Transverse colon (tissue), 4 donors: ENCODE data around the gene MAL. TPM values are rescaled to one million over a fixed set of nuclear protein-coding genes. Genes with fewer than 3 reads are reported as not detected.

Experiments used
- DNase-seq: peaks from one replicate; pipeline ENCODE4 v3.0.0-alpha.2; 2019
- H3K27ac ChIP-seq, 4 donors: fragments of 200-600 bp; sonication (generic); 2 replicates each; pipeline ENCODE4 v1.5.1; 2016 to 2018; ENCODE audit warnings: inconsistent platforms in 4 of 4
- H3K27me3 ChIP-seq: fragments of 200-600 bp; sonication (generic); 2 replicates; pipeline ENCODE4 v1.5.1; 2017; ENCODE audit warnings: inconsistent platforms
- H3K36me3 ChIP-seq, 4 donors: fragments of 200-600 bp; sonication (generic); 2 replicates each; pipeline ENCODE4 v1.5.1; 2017 to 2019; ENCODE audit warnings: inconsistent platforms in 4 of 4
- H3K4me1 ChIP-seq, 4 donors: fragments of 200-600 bp; sonication (generic); 2 replicates each; pipeline ENCODE4 v1.5.1; 2017 to 2020; ENCODE audit warnings: inconsistent platforms in 4 of 4
- H3K4me3 ChIP-seq, 4 donors: fragments of 200-600 bp; sonication (generic); 1 replicate in 1 of 4; 2 replicates in 3 of 4; pipeline versions ENCODE4 v1.5.1 to v1.6.1; 2017 to 2019; ENCODE audit warnings: inconsistent platforms in 4 of 4
- H3K9me3 ChIP-seq, 2 donors: fragments of 200-600 bp; sonication (generic); 2 replicates each; pipeline ENCODE4 v1.5.1; 2017 to 2019; ENCODE audit warnings: inconsistent platforms in 2 of 2
- CTCF ChIP-seq, 5 experiments: fragments of 200-600 bp in 3 of 5; fragments of 450-650 bp in 2 of 5; sonication (generic) in 3 of 5; IDR thresholded peaks; 1 replicate in 2 of 5; 2 replicates in 3 of 5; pipeline ENCODE4 v1.5.1; 2016 to 2017; ENCODE audit warnings: antibody characterized with exemption in 5 of 5, inconsistent platforms in 3 of 5, mild to moderate bottlenecking in 2 of 5, moderate library complexity in 1 of 5
- EP300 ChIP-seq: sonication (generic); formaldehyde crosslinking; IDR thresholded peaks from one replicate; pipeline ENCODE4 v1.6.1; 2017; ENCODE audit warnings: antibody characterized with exemption, low read depth
- POLR2A ChIP-seq: fragments of 450-650 bp; IDR thresholded peaks from one replicate; pipeline ENCODE4 v1.6.1; 2016; ENCODE audit warnings: antibody characterized with exemption, mild to moderate bottlenecking, moderate library complexity
- POLR2AphosphoS5 ChIP-seq, 3 donors: sonication (generic); formaldehyde crosslinking; IDR thresholded peaks; one replicate each; pipeline ENCODE4 v1.6.1; 2016; ENCODE audit warnings: antibody characterized with exemption in 3 of 3
- WGBS, 2 donors: methylation state at CpG; one replicate each; pipeline ENCODE4 v1.1.5; 2018; ENCODE audit warnings: low coverage in 1 of 2; 5-methylcytosine and 5-hydroxymethylcytosine counted together
- in situ Hi-C, 4 donors: fragments of 200-750 bp; cut with MboI; loops; one replicate each; pipeline versions ENCODE4 v1.15.0 to v1.15.1; 2017; ENCODE audit warnings: low sequenced_read_pairs in 3 of 4, low pct_ligation_motif_present in 1 of 4, low pct_unique_long_range_greater_than_20kb in 1 of 4
- intact Hi-C: fragments of 100-400 bp; cut with DNase I; formaldehyde crosslinking; loops from one replicate; pipeline ENCODE4 v1.15.1; 2023; ENCODE audit warnings: low total_unique reads
- total RNA-seq, 4 donors: library from RNA; depleted of rRNA; stranded (reverse); fragments of >200 nt; gene quantifications; one replicate each; pipeline ENCODE4 v1.1.0, GENCODE V29; 2016

The MAL gene
- total RNA-seq, 4 donors from 2014 or later = 3.7 to 14.3 (median 5.1) TPM

GRCh38 chr2:95022309-95023221 is 2.9 kb upstream of the MAL start:
- H3K27me3 ChIP-seq = peaks cover 52% of the 10 kb centered on the region
- H3K9me3 ChIP-seq = no peaks in the 10 kb centered on the region
- no peak for TF ChIP-seq POLR2AphosphoS5 (IDR thresholded peaks at IDR 0.05)
- TF ChIP-seq POLR2A = no peak
- TF ChIP-seq CTCF (IDR thresholded peaks at IDR 0.05) = peak; percentile 75 to 89 (median 86)
- TF ChIP-seq EP300 = no peak
- intact Hi-C loops (no loop called here), in situ Hi-C loops (no loop called here)
- 27 to 51% methylated on average over 2 to 14 of the region's 15 CpGs for WGBS, 2 donors
- H3K36me3 ChIP-seq = no peaks in the 10 kb centered on the region
- peaks cover 0 to 23% (median 16%) of the 10 kb centered on the region in 4 donors for H3K4me1 ChIP-seq
- DNase-seq = peak; percentile 65
- no peak overlapping the region for H3K27ac ChIP-seq
- H3K4me3 ChIP-seq = no peak overlapping the region

- Histone ChIP-seq H3K36me3 (no peaks in the 10 kb centered on the region), H3K9me3 (no peaks in the 10 kb centered on the region), H3K27me3 (peaks cover 59% of the 10 kb centered on the region), H3K27ac (no peak overlapping the region), H3K4me3 (no peak overlapping the region), H3K4me1 (peaks cover 0 to 23% (median 16%) of the 10 kb centered on the region in 4 donors)
- DNase-seq = no peak
- TF ChIP-seq EP300 = no peak
- TF ChIP-seq POLR2A = no peak
- no peak for TF ChIP-seq POLR2AphosphoS5 (IDR thresholded peaks at IDR 0.05)
- no peak for TF ChIP-seq CTCF (IDR thresholded peaks at IDR 0.05)
- in situ Hi-C loops (no loop called here), intact Hi-C loops (no loop called here)
- WGBS, 2 donors = 38 to 55% methylated on average over 2 of the region's 2 CpGs
Observed at GRCh38 chr2:95023222-95023597, 2.3 kb upstream of the MAL start.

- DNase-seq = no peak
- peaks cover 65% of the 10 kb centered on the region for H3K27me3 ChIP-seq
- in situ Hi-C loops (no loop called here), intact Hi-C loops (no loop called here)
- peak overlapping the region in 1 of 4 donors; percentile 45 for H3K4me3 ChIP-seq
- H3K4me1 ChIP-seq = peaks cover 0 to 23% (median 16%) of the 10 kb centered on the region in 4 donors
- 65% methylated on average over 11 of the region's 11 CpGs; no CpG with 5 or more reads in 1 of the 2 donors for WGBS, 2 donors
- TF ChIP-seq POLR2A (no peak), POLR2AphosphoS5 (IDR thresholded peaks at IDR 0.05) (no peak), CTCF (IDR thresholded peaks at IDR 0.05) (no peak), EP300 (no peak)
- no peak overlapping the region for H3K27ac ChIP-seq
- no peaks in the 10 kb centered on the region for H3K36me3 ChIP-seq
- H3K9me3 ChIP-seq = no peaks in the 10 kb centered on the region
Observed at GRCh38 chr2:95024371-95024770, 1.1 kb upstream of the MAL start.

- no peak for DNase-seq
- Histone ChIP-seq H3K9me3 (no peaks in the 10 kb centered on the region), H3K4me1 (peaks cover 0 to 23% (median 16%) of the 10 kb centered on the region in 4 donors), H3K36me3 (no peaks in the 10 kb centered on the region), H3K27ac (peak overlapping the region in 3 of 4 donors; percentile 46 to 58 (median 54)), H3K27me3 (peaks cover 65% of the 10 kb centered on the region), H3K4me3 (peak overlapping the region in 2 of 4 donors; percentile 29 to 45)
- in situ Hi-C loops = no loop called here
- 28% methylated on average over 24 of the region's 30 CpGs; no CpG with 5 or more reads in 1 of the 2 donors for WGBS, 2 donors
- intact Hi-C loops = no loop called here
- TF ChIP-seq POLR2AphosphoS5 (IDR thresholded peaks at IDR 0.05) (no peak), POLR2A (no peak), EP300 (no peak), CTCF (IDR thresholded peaks at IDR 0.05) (no peak)
Observed at GRCh38 chr2:95024960-95025405, 525 bp upstream of the MAL start.
